ENCODE data around the gene TMPRSS11E.
"Not testable (repeated sequence)": the region's sequence is repeated elsewhere in the genome, so short reads cannot be mapped to it uniquely, and the experiment has no call there.

Gene TMPRSS11E

GRCh38 chr4:68462691-68463090, 15.4 kb downstream of the TMPRSS11E start:
- no peak for DNase-seq

- no peak for DNase-seq
Observed at GRCh38 chr4:68463796-68464195, 16.5 kb downstream of the TMPRSS11E start.

- no peak for DNase-seq
Observed at GRCh38 chr4:68465058-68465457, 17.8 kb downstream of the TMPRSS11E start.

- no peak for DNase-seq
Observed at GRCh38 chr4:68466185-68466584, 18.9 kb downstream of the TMPRSS11E start.

GRCh38 chr4:68466751-68467150, 19.5 kb downstream of the TMPRSS11E start:
- DNase-seq = no peak

- DNase-seq = no peak
Observed at GRCh38 chr4:68469482-68469881, 22.2 kb downstream of the TMPRSS11E start.

GRCh38 chr4:68476191-68476590, 28.9 kb downstream of the TMPRSS11E start:
- no peak for DNase-seq

- DNase-seq = no peak
Observed at GRCh38 chr4:68489338-68489737, 42.1 kb downstream of the TMPRSS11E start.

- peak in 1 of 56 donors; percentile 8 for DNase-seq
Observed at GRCh38 chr4:68490826-68491457, 43.7 kb downstream of the TMPRSS11E start.

GRCh38 chr4:68494688-68495087, 47.4 kb downstream of the TMPRSS11E start:
- no peak for DNase-seq

- peak in 32 of 56 donors; percentile 0 to 72 (median 12) for DNase-seq
Observed at GRCh38 chr4:68498413-68499007, 51.2 kb downstream of the TMPRSS11E start.

GRCh38 chr4:68499021-68499420, 51.8 kb downstream of the TMPRSS11E start:
- DNase-seq = no peak

- not testable (repeated sequence) for DNase-seq
Observed at GRCh38 chr4:68503462-68503861, 56.2 kb downstream of the TMPRSS11E start.

- not testable (repeated sequence) for DNase-seq
Observed at GRCh38 chr4:68504836-68505235, 57.6 kb downstream of the TMPRSS11E start.

- DNase-seq = not testable (repeated sequence)
Observed at GRCh38 chr4:68505452-68505851, 58.2 kb downstream of the TMPRSS11E start.

- no peak for DNase-seq
Observed at GRCh38 chr4:68518889-68519288, 71.6 kb downstream of the TMPRSS11E start.

- no peak for DNase-seq
Observed at GRCh38 chr4:68520985-68521384, 73.7 kb downstream of the TMPRSS11E start.

- not testable (repeated sequence) for DNase-seq
Observed at GRCh38 chr4:68522232-68522631, 75.0 kb downstream of the TMPRSS11E start.

- no peak for DNase-seq
Observed at GRCh38 chr4:68535974-68536373, 88.7 kb downstream of the TMPRSS11E start.

GRCh38 chr4:68536375-68536774, 89.1 kb downstream of the TMPRSS11E start:
- no peak for DNase-seq

- not testable (repeated sequence) for DNase-seq
Observed at GRCh38 chr4:68542742-68543141, 95.5 kb downstream of the TMPRSS11E start.

All from nucleus accumbens (tissue), 56 donors.